Measurements from ENCODE around the gene PPIL1. TPM values are rescaled to one million over a fixed set of nuclear protein-coding genes. Genes with fewer than 3 reads are reported as not detected.

PPIL1 gene
- total RNA-seq, 4 donors from 2014 or later = 4.1 to 16.6 (median 7.7) TPM

- no peaks in the 10 kb centered on the region for H3K9me3 ChIP-seq
- no peak for TF ChIP-seq CTCF (IDR thresholded peaks at IDR 0.05)
- TF ChIP-seq EP300 (IDR thresholded peaks at IDR 0.05) = no peak
- TF ChIP-seq POLR2A (IDR thresholded peaks at IDR 0.05) = no peak
- no peak for TF ChIP-seq POLR2AphosphoS5 (IDR thresholded peaks at IDR 0.05)
- H3K36me3 ChIP-seq = peaks cover 23% of the 10 kb centered on the region
- H3K4me3 ChIP-seq = no peak overlapping the region
- H3K27ac ChIP-seq = no peak overlapping the region
- no peak for DNase-seq (ENCODE audit: low spot score in 2 of 2)
- no peaks in the 10 kb centered on the region for H3K27me3 ChIP-seq
- H3K4me1 ChIP-seq = peaks cover 42% of the 10 kb centered on the region
- WGBS = 39% methylated on average over 4 of the region's 4 CpGs
These were observed 37.4 kb upstream of the PPIL1 start for GRCh38 chr6:36912030-36912454.

- no peaks in the 10 kb centered on the region for H3K27me3 ChIP-seq
- 70% methylated on average over 2 of the region's 2 CpGs for WGBS
- TF ChIP-seq EP300 (IDR thresholded peaks at IDR 0.05) = no peak
- no peak for TF ChIP-seq CTCF (IDR thresholded peaks at IDR 0.05)
- TF ChIP-seq POLR2AphosphoS5 (IDR thresholded peaks at IDR 0.05) = no peak
- TF ChIP-seq POLR2A (IDR thresholded peaks at IDR 0.05) = no peak
- H3K4me3 ChIP-seq = no peak overlapping the region
- H3K9me3 ChIP-seq = no peaks in the 10 kb centered on the region
- H3K4me1 ChIP-seq = peaks cover 40% of the 10 kb centered on the region
- no peak for DNase-seq (ENCODE audit: low spot score in 2 of 2)
- peaks cover 25% of the 10 kb centered on the region for H3K36me3 ChIP-seq
- no peak overlapping the region for H3K27ac ChIP-seq
These were observed 34.1 kb upstream of the PPIL1 start for GRCh38 chr6:36908747-36909146.

GRCh38 chr6:36907781-36908180 lies 33.2 kb upstream of the PPIL1 start:
- TF ChIP-seq EP300 (IDR thresholded peaks at IDR 0.05) = no peak
- no peak for TF ChIP-seq POLR2A (IDR thresholded peaks at IDR 0.05)
- no peak overlapping the region for H3K4me3 ChIP-seq
- no peak overlapping the region for H3K27ac ChIP-seq
- 41% methylated on average over 5 of the region's 5 CpGs for WGBS
- no peaks in the 10 kb centered on the region for H3K27me3 ChIP-seq
- H3K36me3 ChIP-seq = peaks cover 33% of the 10 kb centered on the region
- peaks cover 34% of the 10 kb centered on the region for H3K4me1 ChIP-seq
- DNase-seq (ENCODE audit: low spot score in 2 of 2) = no peak
- no peaks in the 10 kb centered on the region for H3K9me3 ChIP-seq

- TF ChIP-seq POLR2AphosphoS5 (IDR thresholded peaks at IDR 0.05) (no peak), CTCF (IDR thresholded peaks at IDR 0.05) (no peak), POLR2A (IDR thresholded peaks at IDR 0.05) (no peak), EP300 (IDR thresholded peaks at IDR 0.05) (no peak)
- H3K27ac ChIP-seq = no peak overlapping the region
- peaks cover 24% of the 10 kb centered on the region for H3K4me1 ChIP-seq
- H3K27me3 ChIP-seq = no peaks in the 10 kb centered on the region
- H3K36me3 ChIP-seq = peaks cover 43% of the 10 kb centered on the region
- 28% methylated on average over 2 of the region's 2 CpGs for WGBS
- no peak overlapping the region for H3K4me3 ChIP-seq
- DNase-seq (ENCODE audit: low spot score in 2 of 2) = no peak
- no peaks in the 10 kb centered on the region for H3K9me3 ChIP-seq
These were observed 32.1 kb upstream of the PPIL1 start for GRCh38 chr6:36906539-36907325.

GRCh38 chr6:36904851-36905393 lies 30.3 kb upstream of the PPIL1 start:
- no peak overlapping the region for H3K4me3 ChIP-seq
- peaks cover 19% of the 10 kb centered on the region for H3K4me1 ChIP-seq
- TF ChIP-seq POLR2AphosphoS5 (IDR thresholded peaks at IDR 0.05) (no peak), EP300 (IDR thresholded peaks at IDR 0.05) (no peak), CTCF (IDR thresholded peaks at IDR 0.05) (no peak), POLR2A (IDR thresholded peaks at IDR 0.05) (no peak)
- H3K9me3 ChIP-seq = no peaks in the 10 kb centered on the region
- no peak overlapping the region for H3K27ac ChIP-seq
- no peak for DNase-seq (ENCODE audit: low spot score in 2 of 2)
- 96% methylated on average over 5 of the region's 5 CpGs for WGBS
- peaks cover 59% of the 10 kb centered on the region for H3K36me3 ChIP-seq
- no peaks in the 10 kb centered on the region for H3K27me3 ChIP-seq
